Activated CD4-positive, alpha-beta T cell treated with anti-CD3 and anti-CD28 coated beads for 48 hours (primary cell): ENCODE data around the gene NR1D1.
A peak's percentile ranks its signal among the peaks of the same experiment; 100 is the strongest.

ENCODE experiments used
- DNase-seq: peaks from one replicate; pipeline ENCODE4 v3.0.0-alpha.2; 2020

The NR1D1 gene

DNA sequence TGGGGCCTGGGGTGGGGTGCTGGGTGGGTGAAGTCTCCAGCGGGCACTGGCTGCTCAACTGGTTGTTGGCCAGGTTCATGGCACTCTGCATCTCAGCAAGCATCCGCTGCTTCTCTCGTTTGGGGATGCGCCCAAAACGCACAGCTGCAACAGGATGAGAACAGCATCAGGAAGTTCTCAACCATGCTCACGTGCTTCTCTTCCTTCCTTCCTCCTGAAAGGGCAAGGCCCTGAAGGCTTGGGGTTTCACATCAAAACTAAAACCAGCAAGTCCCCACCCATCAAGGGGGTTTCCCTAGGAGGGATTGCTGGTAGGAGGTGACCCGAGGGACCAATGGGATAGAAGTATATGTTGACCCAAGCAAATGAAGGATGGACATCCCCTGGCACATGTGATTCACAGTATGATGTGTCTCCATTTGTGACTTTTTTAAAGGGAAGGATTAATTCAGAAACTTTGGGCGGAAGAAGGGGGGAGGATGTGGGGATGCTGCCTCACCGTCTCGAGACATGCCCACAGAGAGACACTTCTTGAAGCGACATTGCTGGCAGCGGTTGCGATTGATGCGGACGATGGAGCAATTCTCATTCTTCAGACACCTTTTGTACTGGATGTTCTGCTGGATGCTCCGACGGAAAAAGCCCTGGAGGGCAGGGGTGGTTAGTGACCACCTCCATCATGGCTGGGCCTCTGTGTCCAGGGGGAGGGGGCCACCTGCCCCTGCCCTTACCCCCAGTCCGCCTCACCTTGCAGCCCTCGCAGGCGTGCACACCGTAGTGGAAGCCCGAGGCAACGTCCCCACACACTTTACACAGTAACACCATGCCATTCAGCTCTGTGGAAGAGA lies 4.2 kb downstream of the NR1D1 start:
- peak; percentile 87 for DNase-seq

DNA sequence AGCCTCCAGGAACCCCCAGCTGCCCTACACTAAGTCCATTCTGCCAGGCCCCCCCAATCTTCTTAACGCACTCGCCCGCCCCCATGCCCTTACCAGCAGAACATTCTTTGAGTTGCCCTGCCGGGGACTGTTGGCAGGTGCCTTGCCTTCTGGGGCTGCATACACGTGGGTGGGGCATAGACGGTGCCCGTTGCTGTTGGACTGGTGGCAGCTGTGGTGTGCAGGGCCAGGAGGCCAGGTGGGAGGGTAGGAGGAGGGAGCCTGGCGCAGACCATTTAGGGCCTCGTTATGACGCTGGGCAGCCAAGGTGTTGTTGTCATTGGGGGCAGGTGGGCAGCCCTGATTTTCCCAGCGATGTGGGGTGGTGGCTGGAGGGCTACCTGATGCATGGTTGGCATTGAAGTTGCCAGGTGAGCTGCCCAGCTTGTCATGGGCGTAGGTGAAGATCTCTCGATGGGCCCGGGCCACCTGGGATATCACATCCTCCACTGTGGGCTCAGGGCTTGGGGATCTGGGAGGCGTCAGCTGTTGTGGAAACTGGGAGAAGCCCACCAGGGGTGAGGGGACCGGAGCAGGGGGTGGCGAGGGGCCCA lies 4.9 kb downstream of the NR1D1 start:
- DNase-seq: no peak

DNA sequence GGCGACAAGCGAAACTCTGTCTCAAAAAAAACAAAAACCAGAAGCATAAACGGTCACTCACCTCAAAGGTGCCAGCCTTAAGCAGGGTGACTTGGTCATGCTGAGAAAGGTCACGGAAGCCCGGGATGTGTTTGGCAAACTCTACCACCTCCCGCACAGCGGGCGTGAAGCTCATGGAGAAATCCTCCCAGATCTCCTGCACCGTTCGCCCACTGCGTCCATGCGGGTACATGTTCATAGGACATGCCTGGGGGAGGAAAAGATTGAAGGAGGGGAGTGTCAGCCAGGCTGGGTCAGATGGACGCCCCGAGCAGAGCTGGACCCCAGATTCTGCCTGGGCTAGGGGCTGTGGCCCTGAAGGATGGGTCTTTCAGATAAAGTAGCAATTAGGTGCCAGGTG lies 5.5 kb downstream of the NR1D1 start:
- DNase-seq: no peak

DNA sequence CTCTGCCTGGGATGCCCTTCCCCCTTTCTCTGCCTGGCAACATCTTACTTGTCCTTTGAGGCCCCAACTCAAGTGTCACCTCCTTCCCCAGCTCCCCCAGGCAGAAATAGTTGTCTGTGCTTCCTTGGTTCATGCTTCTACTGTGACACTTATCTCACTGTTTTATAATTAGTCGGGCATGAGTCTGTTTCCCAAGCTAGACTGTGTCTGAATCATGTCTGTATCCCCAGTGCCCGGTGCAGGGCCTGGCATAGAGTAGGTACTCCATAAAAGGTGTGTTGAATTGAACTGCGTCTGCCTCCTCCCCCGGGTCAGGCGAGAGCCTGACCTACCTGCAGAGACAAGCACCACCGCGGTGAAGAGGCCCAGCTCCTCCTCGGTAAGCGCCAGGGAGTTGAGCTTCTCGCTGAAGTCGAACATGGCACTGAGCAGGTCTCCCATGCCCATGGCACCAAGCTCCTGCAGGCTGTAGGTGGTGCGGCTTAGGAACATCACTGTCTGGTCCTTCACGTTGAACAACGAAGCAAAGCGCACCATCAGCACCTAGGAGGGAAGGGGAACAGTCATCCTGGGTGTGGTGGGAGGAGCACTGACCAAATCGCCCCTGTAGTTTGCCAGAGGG lies 6.7 kb downstream of the NR1D1 start:
- DNase-seq: no peak

DNA sequence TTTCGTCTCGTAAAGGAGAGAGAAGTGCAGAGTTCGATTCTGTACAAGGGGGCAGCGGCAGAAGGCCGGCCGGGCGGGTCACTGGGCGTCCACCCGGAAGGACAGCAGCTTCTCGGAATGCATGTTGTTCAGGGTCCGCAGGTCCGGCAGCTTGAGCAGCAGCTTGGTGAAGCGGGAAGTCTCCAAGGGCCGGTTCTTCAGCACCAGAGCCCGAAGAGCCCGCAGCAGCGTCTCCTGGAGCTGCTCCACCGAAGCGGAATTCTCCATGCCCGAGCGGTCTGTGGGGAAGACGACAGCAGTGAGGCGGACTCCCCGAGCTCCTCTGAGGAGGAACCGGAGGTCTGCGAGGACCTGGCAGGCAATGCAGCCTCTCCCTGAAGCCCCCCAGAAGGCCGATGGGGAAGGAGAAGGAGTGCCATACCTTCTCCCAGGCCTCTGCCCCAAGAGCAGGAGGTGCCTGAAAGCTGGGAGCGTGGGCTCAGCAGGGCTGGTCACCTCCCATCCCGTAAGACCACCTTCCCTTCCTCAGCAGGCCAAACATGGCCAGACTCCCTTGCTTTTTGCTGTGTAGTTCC lies 7.3 kb downstream of the NR1D1 start:
- DNase-seq: no peak

DNA sequence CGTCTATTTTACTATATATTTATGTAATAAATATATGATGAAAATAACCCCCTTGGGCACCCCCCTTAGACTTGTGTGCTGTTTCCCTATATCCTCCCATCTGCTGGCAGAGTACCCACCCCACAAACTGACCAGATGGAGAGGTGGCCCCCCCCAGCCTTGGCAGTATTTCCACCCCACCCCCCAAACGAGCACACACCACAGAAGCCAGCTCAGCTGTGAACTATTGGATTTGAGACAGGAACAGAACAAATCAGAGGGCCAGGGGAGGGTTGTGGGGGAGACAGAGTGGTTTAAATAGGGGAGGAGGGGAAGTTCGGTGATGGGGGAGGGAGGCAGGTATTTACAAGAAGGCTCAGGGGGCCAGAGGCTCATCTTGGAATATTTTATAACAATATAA lies 7.8 kb downstream of the NR1D1 start:
- DNase-seq: no peak

DNA sequence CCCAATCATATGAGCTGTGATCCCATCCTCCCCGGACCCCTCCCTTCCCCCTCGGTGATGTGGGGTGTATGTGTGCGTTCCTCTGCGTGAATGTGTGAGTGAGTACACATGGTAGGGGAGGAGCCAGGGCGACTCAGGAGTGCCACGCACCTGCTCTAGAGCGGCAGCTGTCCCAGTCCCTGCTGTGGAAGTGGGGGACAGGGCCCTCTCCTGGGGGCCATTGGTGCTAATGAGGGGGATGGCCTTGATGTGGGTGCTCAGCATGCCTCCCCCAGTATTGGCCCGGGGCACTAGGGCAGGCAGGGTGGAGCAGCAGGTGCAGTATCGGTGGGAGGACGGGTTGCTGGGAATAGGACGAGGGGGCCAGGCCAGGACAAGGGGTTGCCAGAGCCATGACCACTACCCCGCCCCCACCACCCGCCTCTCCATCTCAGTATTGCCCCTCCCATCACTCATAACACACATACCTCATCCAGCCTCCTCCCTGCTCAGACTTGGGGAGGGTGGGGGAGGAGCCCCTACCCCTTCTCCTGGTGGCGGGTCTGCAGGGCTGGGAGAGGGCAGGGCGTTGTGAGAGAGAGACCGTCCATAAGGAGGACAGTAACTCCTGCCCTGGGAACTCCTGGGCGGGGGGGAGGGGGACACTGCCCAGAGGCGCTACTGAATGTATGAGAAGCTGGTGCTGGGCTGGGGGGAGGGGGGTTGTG lies 8.5 kb downstream of the NR1D1 start:
- no peak for DNase-seq

DNA sequence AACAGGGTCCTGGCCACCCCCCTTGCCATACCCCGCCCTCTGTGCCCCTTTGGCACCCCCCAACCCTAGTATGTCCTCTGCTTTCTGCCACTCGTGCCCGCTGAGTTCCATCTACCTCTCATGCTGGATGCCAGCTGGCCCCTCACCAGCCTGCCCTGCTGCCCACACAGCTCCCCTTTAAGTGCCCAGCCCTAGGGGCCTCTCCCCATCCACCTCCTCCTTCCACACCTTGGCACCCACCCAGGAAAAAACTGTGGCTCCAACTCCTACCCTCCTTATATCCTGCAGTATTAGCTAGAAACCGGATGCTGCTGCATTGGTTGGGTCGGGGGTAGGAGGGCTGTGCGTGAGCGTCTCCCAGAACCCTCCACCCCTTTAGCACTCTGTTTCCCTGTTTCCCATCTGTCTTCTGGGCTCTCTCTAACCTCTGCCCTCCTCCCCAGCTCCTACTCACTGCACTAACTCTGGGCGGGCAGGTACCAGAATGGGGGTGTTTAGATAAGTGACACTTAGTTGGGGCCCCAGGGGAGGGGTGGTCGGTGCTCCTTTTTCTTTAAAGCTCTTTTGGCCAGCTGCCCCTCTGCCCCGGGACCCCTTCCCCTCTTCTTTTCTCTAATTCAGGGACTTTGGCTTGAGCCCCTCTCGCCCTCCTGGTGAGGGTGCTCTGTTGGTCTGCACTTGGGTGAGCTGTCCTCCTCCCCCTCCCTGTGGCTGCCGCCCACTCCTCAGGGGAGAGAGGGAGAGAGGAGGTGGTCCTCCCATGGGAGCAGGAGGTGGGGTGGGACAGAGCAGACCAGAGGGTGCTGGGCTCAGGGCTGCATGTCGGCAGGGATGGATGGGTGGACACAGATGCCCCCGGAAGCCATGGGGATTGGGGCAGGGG lies 9.9 kb downstream of the NR1D1 start:
- no peak for DNase-seq

DNA sequence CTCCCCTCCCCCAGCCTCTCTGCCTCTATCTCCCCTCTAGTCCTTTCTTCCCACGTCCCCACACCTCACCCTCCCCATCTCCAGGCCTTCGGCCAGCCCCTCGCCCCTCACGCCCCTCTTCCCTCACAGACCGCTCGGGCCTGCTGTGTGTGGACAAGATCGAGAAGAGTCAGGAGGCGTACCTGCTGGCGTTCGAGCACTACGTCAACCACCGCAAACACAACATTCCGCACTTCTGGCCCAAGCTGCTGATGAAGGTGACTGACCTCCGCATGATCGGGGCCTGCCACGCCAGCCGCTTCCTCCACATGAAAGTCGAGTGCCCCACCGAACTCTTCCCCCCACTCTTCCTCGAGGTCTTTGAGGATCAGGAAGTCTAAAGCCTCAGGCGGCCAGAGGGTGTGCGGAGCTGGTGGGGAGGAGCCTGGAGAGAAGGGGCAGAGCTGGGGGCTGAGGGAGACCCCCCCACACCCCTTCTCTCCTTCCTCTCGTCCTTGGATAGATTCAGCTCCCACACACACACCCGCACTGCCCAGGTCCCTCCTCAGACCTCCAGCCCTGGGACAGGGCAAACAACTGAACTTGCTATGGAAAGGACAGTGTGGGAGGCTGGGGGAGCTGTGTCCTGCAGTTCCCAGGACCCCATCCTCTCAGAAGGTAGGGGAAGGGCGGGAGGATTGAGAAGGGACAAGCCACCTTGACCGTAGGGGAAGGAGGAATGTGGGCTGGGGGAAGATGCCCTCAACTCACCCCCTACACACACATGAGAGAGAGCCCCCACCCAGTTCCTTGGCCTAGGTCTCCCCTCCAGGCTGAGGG lies 11.1 kb downstream of the NR1D1 start:
- no peak for DNase-seq

DNA sequence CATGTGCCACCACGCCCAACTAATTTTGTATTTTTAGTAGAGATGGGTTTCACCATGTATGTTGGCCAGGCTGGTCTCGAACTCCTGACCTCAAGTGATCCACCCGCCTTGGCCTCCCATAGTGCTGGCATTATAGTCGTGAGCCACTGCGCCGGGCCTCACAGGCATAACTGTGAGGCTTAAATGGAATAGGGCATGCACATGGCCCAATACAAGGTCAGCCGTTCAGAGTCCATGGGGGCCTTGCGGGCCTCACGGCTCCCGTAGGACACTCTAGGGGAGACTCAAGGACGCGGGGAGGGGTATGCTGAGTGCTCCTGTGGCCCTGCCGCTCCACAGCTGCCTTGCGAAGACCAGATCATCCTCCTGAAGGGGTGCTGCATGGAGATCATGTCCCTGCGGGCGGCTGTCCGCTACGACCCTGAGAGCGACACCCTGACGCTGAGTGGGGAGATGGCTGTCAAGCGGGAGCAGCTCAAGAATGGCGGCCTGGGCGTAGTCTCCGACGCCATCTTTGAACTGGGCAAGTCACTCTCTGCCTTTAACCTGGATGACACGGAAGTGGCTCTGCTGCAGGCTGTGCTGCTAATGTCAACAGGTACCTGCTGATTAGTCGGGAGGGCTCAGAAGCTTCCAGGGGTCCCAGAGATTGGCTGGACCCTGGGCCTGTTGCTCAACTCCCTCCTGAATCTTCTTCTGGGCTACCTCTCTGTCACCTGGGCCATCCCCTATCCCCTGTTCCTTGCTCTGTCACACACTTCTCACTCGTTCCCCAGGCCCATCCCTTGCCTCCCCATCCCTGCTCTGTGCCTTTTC lies 12.3 kb downstream of the NR1D1 start:
- no peak for DNase-seq

DNA sequence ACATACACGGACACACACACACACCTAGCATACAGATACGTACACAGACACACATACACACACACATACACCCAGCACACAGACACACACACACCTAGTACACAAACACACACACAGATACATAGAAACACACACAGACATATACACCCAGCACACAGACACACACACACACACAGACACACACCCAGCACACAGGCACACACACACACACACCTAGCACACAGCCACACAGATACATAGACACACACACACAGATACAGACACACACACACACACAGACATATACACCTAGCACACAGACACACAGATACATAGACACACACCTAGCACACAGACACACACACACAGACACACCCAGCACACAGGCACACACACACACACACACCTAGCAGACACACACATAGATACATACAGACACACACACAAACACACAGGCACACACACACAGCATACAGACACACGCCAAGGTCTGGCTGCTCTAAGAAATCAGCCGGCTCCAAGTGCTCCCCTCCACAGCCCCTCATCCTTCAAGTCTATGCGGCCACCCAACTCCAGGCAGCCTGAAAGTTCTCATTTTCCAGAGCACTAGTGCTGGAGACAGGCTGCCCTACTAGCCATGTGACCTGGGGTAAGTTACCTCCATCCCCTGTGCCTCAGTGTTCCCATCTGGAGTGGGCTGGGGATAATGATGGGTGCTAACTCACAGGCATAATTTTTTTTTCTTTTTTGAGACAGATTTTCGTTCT lies 13.2 kb downstream of the NR1D1 start:
- no peak for DNase-seq

DNA sequence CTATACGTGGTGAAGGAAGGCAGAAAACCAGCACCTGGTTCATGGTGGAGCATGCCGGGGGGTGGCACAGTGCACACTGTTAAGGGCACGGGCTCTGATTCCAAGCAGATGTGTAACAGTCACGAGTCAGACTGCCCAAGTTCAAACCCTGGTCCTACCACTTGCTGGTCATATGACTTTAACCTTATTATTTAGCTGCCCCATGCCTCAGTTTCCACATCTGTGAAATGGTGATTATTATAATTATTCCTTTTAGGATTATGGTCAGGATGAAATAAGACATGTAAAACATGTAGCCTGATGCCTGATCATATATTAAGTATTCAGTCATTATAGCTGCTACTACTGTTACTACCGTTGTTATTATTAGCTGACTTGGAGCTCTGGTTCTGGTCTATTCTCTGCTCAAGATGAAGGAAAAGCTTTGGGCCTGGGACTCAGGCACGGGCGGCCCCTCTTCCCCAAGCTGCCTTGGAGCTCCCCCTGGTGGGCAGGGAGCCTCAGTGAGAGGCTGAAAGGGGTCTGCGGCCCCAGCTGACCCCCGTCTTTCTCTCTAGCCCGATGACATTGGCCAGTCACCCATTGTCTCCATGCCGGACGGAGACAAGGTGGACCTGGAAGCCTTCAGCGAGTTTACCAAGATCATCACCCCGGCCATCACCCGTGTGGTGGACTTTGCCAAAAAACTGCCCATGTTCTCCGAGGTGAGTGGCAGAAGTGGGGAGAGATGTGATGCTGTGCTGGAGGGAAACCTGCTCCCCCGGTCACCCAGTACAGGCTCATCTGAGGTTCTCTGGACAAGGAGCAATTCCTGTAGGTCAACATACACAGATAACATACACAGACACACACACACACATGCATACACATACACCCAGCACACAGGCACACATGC lies 14.0 kb downstream of the NR1D1 start:
- peak; percentile 72 for DNase-seq

DNA sequence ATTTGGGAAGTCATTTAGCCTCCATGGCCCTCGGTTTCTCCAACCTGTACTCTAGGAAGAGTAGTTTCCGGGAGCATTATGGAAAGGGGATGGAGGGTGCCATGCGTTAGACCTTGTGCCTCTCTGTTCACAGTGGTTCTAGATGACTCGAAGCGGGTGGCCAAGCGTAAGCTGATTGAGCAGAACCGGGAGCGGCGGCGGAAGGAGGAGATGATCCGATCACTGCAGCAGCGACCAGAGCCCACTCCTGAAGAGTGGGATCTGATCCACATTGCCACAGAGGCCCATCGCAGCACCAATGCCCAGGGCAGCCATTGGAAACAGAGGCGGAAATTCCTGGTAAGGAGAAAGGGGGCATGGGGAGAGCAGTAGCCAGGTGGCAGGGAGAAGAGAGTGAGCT lies 15.9 kb downstream of the NR1D1 start:
- no peak for DNase-seq

DNA sequence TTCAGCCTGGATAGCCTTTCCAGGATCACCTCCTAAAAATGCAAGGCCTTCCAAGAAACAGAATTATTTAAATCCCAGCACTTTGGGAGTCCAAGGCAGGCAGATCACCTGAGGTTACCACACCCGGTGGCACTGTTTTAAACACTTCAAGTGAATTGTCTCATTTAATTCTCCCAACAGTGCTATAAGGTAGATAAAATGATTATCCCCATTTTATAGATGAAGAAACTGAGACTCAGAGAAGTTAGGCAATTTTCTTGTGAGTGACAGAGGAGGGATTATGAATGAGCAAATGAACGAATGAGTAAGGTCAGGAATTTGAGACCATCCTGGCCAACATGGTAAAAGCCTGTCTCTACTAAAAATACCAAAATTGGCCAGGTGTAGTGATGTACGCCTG lies 20.8 kb downstream of the NR1D1 start:
- no peak for DNase-seq

DNA sequence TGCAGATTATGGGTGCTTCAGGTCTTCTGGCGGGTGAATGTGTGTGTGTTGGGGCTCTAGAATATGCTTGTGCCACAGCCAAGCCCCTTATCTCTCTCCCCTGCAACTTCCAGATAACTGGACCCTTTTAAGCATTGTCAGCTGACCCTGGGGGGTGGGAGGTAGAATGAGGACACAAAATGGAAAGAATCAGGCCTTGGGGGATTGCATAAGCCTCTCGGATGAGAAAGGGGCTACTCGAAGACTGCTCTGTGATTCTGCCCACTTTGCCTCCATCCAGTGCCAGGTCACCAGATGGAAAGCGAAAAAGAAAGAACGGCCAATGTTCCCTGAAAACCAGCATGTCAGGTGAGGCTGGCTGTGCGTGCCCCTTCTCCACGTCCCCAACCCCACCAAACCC lies 23.8 kb downstream of the NR1D1 start:
- DNase-seq: no peak

DNA sequence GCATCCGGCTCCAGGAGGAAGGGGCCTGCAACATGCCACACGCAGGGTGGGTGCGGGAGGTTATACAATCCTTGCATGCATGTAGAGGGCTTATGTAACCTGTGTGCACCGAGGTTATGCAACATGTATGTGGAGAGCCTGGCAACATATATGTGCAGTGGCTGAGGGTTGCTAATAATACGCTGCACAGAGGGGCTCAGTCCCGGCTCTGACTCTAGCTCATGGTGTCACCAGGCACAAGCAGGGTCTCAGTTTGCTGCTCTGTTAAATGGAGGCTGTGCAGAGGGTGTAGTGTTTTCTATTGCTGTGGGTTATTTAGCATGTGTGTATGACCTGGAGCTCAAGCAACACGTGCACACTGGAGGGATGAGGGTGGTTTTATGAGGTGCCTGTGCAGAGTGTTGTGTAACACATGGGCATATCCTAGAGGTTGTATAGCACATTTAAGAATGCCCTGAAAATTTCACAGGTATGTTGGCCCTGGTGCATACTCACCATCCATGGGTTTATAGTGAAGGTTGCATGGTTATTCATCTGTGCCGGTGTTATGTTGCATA lies 24.4 kb downstream of the NR1D1 start:
- no peak for DNase-seq

DNA sequence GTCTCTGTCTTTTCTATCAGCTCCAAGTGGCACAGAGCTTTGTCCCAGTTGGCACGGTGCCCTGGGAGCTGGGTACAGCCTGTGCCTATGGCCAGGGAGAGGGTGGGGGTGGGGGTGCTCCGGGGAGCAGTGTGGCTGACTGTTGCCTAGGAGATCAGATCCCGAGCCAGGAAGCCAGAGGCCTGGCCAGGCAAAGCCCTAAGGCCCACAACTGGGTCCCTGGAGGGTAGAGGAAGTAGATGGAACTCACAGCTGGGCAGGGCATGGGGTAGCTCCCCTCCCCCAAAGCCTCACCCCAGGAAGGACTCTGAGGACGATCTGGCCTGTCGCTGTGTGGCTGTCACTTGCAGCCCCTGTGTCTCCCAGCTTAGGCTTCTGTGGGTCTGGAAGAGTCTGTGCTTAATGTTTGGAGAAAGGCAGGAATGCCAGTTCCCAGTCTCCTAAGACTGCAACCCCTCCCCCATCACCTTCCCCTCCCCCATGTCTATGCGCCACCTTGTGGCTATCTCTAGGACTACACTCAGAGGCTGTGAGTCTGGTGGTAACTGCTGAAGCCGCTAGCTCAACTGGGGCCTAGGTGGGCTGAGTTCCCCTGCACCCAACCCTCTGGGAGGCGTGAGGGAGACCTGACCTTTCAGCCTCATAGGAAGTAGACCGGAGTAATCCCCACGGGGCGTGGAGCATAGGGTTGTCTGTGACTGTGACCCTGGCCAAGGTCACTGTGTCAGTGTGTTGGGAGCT lies 25.0 kb downstream of the NR1D1 start:
- peak; percentile 77 for DNase-seq

DNA sequence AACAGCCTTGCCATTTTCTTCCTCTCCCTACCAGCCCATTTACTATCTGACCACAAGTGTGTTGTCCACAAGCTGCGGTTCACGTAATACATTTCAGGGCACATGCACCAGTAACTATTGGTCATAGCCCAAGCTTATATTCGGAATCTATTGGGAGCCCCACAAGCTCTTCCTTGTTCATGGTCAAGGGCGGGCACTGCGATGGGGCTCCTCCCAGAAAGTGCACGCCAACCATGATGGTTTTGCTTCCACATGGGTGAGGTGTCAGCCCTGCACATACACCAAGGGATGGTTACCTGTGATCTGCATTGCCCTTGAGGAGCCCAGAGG lies 25.6 kb downstream of the NR1D1 start:
- no peak for DNase-seq
